GM12864 (cell line): ENCODE data around the gene KRTAP5-7.
"Not testable (repeated sequence)": the region's sequence is repeated elsewhere in the genome, so short reads cannot be mapped to it uniquely, and the experiment has no call there.

Experiments
- DNase-seq: peaks from one replicate; pipeline ENCODE4 v3.0.0-alpha.2; 2011; ENCODE audit warnings: low read depth
- H3K4me3 ChIP-seq: 2 replicates; pipeline ENCODE4 v1.5.1; 2011; ENCODE audit warnings: mild to moderate bottlenecking, low read depth, low read length, control low read depth
- TF ChIP-seq, protein P1 (sequence below): IDR thresholded peaks from 2 replicates; pipeline ENCODE4 v1.5.1; 2011; ENCODE audit warnings: low read depth, mild to moderate bottlenecking, moderate library complexity, low read length, control low read depth, inconsistent platforms; ENCODE audit errors: missing control alignments

KRTAP5-7 gene

DNA sequence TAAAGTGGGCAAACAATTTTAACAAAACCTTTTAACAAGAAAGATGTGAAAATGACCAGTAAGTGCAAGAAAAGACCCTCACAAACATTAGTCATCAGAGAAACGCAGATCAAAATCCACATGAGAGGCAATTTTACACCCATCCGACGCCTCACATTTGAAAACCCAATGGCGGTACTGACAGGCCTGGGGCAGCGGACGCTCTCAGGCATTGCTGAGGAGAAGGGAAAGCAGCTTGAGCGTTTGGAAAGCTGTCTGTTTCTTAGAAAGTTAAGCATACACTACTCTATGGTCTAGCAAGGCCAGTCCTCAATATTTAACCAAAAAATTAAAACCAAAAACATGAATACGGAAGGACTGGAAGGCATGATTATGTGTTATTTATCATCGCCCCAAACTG is 8.8 kb downstream of the KRTAP5-7 start:
- no peak for DNase-seq
- no peak overlapping the region for H3K4me3 ChIP-seq
- TF ChIP-seq, protein P1, sequence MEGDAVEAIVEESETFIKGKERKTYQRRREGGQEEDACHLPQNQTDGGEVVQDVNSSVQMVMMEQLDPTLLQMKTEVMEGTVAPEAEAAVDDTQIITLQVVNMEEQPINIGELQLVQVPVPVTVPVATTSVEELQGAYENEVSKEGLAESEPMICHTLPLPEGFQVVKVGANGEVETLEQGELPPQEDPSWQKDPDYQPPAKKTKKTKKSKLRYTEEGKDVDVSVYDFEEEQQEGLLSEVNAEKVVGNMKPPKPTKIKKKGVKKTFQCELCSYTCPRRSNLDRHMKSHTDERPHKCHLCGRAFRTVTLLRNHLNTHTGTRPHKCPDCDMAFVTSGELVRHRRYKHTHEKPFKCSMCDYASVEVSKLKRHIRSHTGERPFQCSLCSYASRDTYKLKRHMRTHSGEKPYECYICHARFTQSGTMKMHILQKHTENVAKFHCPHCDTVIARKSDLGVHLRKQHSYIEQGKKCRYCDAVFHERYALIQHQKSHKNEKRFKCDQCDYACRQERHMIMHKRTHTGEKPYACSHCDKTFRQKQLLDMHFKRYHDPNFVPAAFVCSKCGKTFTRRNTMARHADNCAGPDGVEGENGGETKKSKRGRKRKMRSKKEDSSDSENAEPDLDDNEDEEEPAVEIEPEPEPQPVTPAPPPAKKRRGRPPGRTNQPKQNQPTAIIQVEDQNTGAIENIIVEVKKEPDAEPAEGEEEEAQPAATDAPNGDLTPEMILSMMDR, result no peak

DNA sequence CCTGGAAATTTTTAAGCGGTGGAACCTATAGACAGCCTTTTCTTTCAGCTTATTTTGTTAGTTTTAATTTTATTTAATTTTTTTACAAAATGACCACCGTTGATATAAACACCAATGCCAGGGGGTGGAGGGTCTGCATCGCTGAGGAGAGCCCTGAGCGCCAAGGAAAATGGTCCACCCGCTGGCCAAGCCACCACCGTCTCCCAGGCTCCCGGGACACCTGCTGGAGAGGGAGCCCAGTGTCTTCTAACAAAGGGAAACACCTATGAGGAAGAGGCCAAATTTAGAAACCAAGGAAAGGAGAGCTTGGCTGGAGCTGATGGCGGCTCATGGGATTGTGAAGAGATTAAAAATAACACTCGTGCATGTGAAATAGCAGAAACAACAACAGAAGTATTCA is 10.5 kb downstream of the KRTAP5-7 start:
- TF ChIP-seq, protein P1, result no peak
- H3K4me3 ChIP-seq, result no peak overlapping the region
- no peak for DNase-seq

DNA sequence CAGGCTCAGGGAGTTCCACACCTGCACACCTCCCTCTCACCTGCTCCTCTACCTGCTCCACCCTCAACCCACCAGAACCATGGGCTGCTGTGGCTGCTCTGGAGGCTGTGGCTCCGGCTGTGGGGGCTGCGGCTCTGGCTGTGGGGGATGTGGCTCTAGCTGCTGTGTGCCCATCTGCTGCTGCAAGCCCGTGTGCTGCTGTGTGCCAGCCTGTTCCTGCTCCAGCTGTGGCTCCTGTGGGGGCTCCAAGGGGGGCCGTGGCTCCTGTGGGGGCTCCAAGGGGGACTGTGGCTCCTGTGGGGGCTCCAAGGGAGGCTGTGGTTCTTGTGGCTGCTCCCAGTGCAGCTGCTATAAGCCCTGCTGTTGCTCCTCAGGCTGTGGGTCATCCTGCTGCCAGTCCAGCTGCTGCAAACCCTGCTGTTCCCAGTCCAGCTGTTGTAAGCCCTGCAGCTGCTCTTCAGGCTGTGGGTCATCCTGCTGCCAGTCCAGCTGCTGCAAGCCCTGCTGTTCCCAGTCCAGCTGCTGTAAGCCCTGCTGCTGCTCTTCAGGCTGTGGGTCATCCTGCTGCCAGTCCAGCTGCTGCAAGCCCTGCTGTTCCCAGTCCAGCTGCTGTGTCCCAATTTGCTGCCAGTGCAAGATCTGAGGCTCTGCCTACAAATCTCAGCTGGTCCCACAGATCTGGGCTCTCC is 11.1 kb downstream of the KRTAP5-7 start, which contains the start of gene KRTAP5-8:
TSS of gene KRTAP5-8 (plus strand) at position 49 of the 689 bp plus-strand sequence. CDS start at position 80, 31 bp downstream.
- DNase-seq, H3K4me3 ChIP-seq: not testable (repeated sequence)

DNA sequence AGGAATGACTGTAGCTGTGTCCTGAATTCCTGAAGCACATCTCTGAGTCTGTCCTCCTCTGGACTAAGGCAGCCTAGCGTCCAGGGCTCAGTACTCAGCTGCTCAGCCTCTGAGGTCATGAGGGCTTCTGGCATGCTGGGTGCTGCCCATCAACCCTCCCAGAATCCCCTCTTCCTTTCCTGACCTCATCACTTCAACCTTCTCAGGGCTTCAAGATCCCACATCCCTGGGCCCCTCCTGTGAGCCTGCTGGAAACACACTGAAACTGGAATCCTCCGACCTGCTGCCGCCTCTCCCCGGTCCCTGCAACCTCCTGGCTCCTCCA is 11.6 kb downstream of the KRTAP5-7 start:
- no peak for DNase-seq
- TF ChIP-seq, protein P1, result no peak
- no peak overlapping the region for H3K4me3 ChIP-seq

DNA sequence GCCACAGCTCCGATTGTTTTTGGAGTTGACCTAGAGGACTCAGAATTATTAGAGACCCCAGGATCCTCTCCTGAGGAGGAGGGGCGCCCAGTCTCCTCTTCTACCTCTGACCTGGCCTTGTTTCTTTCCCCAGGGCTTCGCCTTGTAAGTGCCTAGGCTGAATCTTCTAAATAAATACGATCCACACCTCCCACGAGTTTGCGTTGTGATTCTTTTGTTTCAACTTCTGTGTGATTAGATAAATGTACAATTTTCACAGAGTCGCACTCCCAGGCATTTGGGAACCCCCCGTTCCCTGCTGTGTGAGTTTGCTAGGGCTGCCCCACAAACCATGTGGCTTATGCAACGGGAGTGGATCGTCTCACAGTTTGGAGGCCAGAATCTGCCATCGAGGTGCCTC is 11.9 kb downstream of the KRTAP5-7 start:
- TF ChIP-seq, protein P1, result no peak
- DNase-seq, result no peak
- H3K4me3 ChIP-seq, result no peak overlapping the region

DNA sequence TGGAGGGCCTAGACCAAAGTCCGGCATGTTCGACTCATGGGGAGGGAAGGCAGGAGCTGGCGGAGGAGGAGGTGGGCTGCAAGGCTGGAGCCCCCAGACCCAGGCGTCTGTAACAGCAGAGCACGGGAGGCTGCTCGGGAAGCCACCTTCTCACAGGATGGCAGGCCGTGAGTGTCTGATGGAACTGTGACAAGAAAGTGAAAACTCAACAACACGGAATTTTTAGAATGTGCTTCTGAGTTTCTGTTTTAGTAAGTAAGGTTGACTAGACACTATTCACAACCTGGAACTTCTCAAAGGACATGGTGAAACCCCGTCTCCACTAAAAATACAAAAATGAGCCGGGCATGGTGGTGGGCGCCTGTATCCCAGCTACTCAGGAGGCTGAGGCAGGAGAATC is 12.9 kb downstream of the KRTAP5-7 start:
- not testable (repeated sequence) for H3K4me3 ChIP-seq
- peak; percentile 54 for DNase-seq

DNA sequence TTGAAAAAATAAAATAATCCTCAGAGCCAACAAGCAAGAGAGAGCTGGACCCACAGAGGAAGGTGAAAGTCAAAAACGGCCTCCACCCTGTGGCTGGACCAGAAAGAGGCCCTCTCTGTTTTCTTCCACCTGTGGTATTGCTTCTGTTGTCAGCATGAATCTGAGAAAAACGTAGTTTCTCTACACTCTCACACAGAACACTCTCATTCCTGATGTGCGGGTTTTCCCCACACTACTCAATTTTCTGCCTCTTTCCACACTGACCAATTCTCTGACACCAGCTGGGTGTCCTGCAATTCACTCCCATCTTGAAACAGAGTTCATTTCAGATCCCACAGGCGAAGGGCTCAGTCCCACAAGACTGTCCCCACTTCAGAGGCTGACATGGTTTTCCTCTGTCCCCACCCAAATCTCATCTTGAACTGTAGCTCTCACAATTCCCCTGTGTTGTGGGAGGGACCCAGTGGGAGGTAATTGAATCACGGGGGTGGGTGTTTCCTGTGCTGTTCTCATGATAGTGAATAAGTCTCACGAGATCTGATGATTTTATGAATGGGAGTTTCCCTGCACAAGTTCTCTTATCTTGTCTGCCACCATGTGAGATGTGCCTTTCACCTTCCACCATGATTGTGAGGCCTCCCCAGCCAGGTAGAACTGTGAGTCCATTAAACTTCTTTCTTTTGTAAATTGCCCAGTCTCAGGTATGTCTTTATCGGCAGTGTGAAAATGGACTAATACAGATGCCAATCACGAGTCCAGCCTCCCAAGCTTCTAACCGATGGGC is 13.6 kb downstream of the KRTAP5-7 start:
- peak; percentile 62 for DNase-seq
- H3K4me3 ChIP-seq, result not testable (repeated sequence)

DNA sequence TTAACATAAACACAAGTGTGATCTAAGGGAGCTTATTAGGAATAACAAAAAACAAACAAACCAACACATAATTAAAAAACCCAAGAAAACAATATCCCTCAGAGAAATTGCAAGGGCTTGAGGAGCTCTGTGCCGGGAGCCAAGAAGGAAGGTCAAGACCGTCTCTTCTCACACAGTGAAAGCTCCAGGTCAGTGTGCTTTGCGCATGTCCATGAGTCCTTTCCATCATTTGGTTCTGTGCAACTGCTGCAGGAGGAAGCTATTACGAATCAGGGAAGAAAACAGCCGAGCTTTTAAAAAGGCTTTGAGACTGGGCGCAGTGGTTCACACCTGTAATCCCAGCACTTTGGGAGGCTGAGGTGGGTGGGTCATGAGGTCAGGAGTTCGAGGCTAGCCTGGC is 15.3 kb downstream of the KRTAP5-7 start:
- TF ChIP-seq, protein P1, result no peak
- no peak overlapping the region for H3K4me3 ChIP-seq
- DNase-seq, result no peak
